Superior temporal gyrus (tissue), 1 donor: ENCODE measurements around the gene SLC25A43.

Experiments used
- DNase-seq: peaks from one replicate; pipeline ENCODE4 v3.0.0-alpha.2; 2016; ENCODE audit errors: extremely low spot score

The SLC25A43 gene

GRCh38 chrX:119500061-119500800 is 101.1 kb downstream of the SLC25A43 start:
- no peak for DNase-seq

GRCh38 chrX:119501511-119502148 is 102.5 kb downstream of the SLC25A43 start:
- no peak for DNase-seq

- DNase-seq = peak; percentile 9
Measured at GRCh38 chrX:119502727-119503483, 103.8 kb downstream of the SLC25A43 start.

- no peak for DNase-seq
Measured at GRCh38 chrX:119503484-119503861, 104.3 kb downstream of the SLC25A43 start.
